ENCODE measurements around the gene IL31RA.

DNA sequence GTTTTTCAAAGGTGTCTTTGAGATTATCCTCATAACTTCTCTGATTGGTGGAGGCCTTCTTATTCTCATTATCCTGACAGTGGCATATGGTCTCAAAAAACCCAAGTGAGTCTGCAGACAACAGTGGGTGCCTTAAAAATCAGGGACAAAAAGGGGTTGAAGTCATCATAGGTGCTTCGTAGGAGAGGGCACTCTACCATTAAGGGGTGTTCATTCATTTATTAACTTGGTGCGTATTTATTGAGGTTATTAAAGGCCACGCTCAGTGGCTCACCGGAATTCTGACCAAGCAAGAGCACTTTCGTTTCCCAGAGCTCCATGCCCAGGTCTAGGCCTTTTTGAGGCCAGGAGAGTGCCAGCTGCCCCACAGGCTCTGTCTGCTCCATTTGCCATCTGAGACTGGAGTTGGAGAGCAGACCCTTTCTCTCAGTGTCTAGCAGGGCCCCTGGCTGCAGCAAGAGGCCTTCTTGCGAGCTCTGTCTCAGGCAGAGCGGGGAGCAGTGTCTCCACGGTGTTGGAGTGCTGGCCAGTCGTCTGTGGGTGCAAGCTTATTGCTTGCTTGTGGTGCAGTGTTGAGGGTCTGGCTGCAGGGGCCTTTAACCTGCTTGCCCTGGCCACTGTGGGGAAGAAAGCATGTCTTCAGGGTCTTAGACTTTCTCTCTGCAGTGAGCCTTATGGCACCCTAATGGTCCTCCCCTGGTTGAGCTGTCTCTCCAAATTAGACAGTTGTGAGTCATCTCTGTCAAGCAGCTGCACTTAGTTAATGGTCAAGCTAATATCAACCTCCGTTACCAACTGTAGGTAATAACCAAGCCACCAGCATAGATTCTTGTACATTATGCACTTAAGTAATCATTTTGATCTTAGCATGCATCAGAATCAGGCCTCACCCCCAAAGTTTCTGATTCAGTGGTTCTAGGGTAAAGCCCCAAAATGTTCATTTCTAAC is 62.6 kb downstream of the IL31RA start:
- TF ChIP-seq, protein P1, sequence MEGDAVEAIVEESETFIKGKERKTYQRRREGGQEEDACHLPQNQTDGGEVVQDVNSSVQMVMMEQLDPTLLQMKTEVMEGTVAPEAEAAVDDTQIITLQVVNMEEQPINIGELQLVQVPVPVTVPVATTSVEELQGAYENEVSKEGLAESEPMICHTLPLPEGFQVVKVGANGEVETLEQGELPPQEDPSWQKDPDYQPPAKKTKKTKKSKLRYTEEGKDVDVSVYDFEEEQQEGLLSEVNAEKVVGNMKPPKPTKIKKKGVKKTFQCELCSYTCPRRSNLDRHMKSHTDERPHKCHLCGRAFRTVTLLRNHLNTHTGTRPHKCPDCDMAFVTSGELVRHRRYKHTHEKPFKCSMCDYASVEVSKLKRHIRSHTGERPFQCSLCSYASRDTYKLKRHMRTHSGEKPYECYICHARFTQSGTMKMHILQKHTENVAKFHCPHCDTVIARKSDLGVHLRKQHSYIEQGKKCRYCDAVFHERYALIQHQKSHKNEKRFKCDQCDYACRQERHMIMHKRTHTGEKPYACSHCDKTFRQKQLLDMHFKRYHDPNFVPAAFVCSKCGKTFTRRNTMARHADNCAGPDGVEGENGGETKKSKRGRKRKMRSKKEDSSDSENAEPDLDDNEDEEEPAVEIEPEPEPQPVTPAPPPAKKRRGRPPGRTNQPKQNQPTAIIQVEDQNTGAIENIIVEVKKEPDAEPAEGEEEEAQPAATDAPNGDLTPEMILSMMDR (IDR thresholded peaks at IDR 0.05): no peak
- TF ChIP-seq, protein P2, sequence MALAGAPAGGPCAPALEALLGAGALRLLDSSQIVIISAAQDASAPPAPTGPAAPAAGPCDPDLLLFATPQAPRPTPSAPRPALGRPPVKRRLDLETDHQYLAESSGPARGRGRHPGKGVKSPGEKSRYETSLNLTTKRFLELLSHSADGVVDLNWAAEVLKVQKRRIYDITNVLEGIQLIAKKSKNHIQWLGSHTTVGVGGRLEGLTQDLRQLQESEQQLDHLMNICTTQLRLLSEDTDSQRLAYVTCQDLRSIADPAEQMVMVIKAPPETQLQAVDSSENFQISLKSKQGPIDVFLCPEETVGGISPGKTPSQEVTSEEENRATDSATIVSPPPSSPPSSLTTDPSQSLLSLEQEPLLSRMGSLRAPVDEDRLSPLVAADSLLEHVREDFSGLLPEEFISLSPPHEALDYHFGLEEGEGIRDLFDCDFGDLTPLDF (CRISPR knock-in tag; IDR thresholded peaks at IDR 0.05): no peak
- TF ChIP-seq OVOL2 (CRISPR knock-in tag; IDR thresholded peaks at IDR 0.05; ENCODE audit: borderline replicate concordance): no peak
- TF ChIP-seq, protein P3, sequence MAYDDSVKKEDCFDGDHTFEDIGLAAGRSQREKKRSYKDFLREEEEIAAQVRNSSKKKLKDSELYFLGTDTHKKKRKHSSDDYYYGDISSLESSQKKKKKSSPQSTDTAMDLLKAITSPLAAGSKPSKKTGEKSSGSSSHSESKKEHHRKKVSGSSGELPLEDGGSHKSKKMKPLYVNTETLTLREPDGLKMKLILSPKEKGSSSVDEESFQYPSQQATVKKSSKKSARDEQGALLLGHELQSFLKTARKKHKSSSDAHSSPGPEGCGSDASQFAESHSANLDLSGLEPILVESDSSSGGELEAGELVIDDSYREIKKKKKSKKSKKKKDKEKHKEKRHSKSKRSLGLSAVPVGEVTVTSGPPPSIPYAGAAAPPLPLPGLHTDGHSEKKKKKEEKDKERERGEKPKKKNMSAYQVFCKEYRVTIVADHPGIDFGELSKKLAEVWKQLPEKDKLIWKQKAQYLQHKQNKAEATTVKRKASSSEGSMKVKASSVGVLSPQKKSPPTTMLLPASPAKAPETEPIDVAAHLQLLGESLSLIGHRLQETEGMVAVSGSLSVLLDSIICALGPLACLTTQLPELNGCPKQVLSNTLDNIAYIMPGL (CRISPR knock-in tag; IDR thresholded peaks at IDR 0.05): no peak

Measured in WTC11 (cell line).